HG03442 (cell line): Measurements from ENCODE around the gene SPINK1.
"Not testable (repeated sequence)": the region's sequence is repeated elsewhere in the genome, so short reads cannot be mapped to it uniquely, and the experiment has no call there.

ENCODE experiments used
- ATAC-seq: cut with Tn5 transposase; IDR thresholded peaks from one replicate; pipeline ENCODE4 v1.9.1; 2021; ENCODE audit warnings: mild to moderate bottlenecking, moderate library complexity; ENCODE audit not compliant: unreplicated experiment

SPINK1 gene

GRCh38 chr5:147831465-147831864, at the start of gene SPINK1:
SPINK1 (minus strand) TSS chr5:147831671; CDS start chr5:147831577, 94 bp downstream.
- ATAC-seq: no peak

GRCh38 chr5:147880487-147880886, 49.0 kb upstream of the SPINK1 start:
- ATAC-seq: no peak

- ATAC-seq: no peak
These were observed 48.3 kb upstream of the SPINK1 start for GRCh38 chr5:147879784-147880183.

- ATAC-seq: no peak
These were observed 46.7 kb upstream of the SPINK1 start, which contains the start of gene SCGB3A2 for GRCh38 chr5:147878066-147878759. SCGB3A2 (plus strand) TSS chr5:147878711; CDS start chr5:147878804, 93 bp downstream.

- no peak for ATAC-seq
These were observed 45.2 kb upstream of the SPINK1 start for GRCh38 chr5:147876626-147877025.

GRCh38 chr5:147876141-147876540, 44.7 kb upstream of the SPINK1 start:
- no peak for ATAC-seq

GRCh38 chr5:147874910-147875367, 43.5 kb upstream of the SPINK1 start:
- no peak for ATAC-seq

- ATAC-seq: not testable (repeated sequence)
These were observed 42.8 kb upstream of the SPINK1 start for GRCh38 chr5:147874118-147874875.

- ATAC-seq: not testable (repeated sequence)
These were observed 41.4 kb upstream of the SPINK1 start for GRCh38 chr5:147872744-147873435.

GRCh38 chr5:147871980-147872549, 40.6 kb upstream of the SPINK1 start:
- not testable (repeated sequence) for ATAC-seq

- not testable (repeated sequence) for ATAC-seq
These were observed 38.4 kb upstream of the SPINK1 start for GRCh38 chr5:147869892-147870291.

- ATAC-seq: no peak
These were observed 37.6 kb upstream of the SPINK1 start for GRCh38 chr5:147869112-147869511.

- no peak for ATAC-seq
These were observed 32.1 kb upstream of the SPINK1 start for GRCh38 chr5:147863454-147864158.

GRCh38 chr5:147860641-147861025, 29.2 kb upstream of the SPINK1 start:
- no peak for ATAC-seq

GRCh38 chr5:147859962-147860640, 28.6 kb upstream of the SPINK1 start:
- ATAC-seq: no peak

GRCh38 chr5:147858565-147858964, 27.1 kb upstream of the SPINK1 start:
- ATAC-seq: no peak

- peak; percentile 91 for ATAC-seq
These were observed 26.0 kb upstream of the SPINK1 start for GRCh38 chr5:147857302-147858129.

GRCh38 chr5:147856801-147857200, 25.3 kb upstream of the SPINK1 start:
- ATAC-seq: no peak

- ATAC-seq: no peak
These were observed 24.3 kb upstream of the SPINK1 start for GRCh38 chr5:147855774-147856069.
